HL-60 (cell line): ENCODE data around the gene ANKH. TPM values are rescaled to one million over a fixed set of nuclear protein-coding genes. Genes with fewer than 3 reads are reported as not detected.

Source experiments
- DNase-seq, 2 experiments: peaks; one replicate each; pipeline ENCODE4 v3.0.0-alpha.2; 2010 to 2020; ENCODE audit warnings: low read depth in 1 of 2, low spot score in 1 of 2
- H3K27ac ChIP-seq: fragments of 250-450 bp; sonication (Bioruptor Pico); replicated peaks from 2 replicates; pipeline ENCODE4 v1.5.1; 2020; ENCODE audit warnings: mild to moderate bottlenecking, moderate library complexity
- H3K27me3 ChIP-seq: fragments of 250-450 bp; sonication (Bioruptor Pico); 2 replicates; pipeline ENCODE4 v1.5.1; 2021; ENCODE audit warnings: mild to moderate bottlenecking, moderate library complexity; ENCODE audit not compliant: insufficient read depth, poor library complexity, severe bottlenecking
- H3K4me3 ChIP-seq: replicated peaks from 2 replicates; pipeline ENCODE4 v1.5.1; 2011; ENCODE audit warnings: mild to moderate bottlenecking, control low read depth, low read length; ENCODE audit not compliant: insufficient read depth
- GABPA ChIP-seq: IDR thresholded peaks from 2 replicates; pipeline ENCODE4 v1.6.1; 2012; ENCODE audit warnings: low read depth
- POLR2AphosphoS5 ChIP-seq: IDR thresholded peaks from 2 replicates; pipeline ENCODE4 v1.6.1; 2012; ENCODE audit warnings: low read depth
- REST ChIP-seq: IDR thresholded peaks from 2 replicates; pipeline ENCODE4 v1.6.1; 2012; ENCODE audit warnings: low read depth; ENCODE audit not compliant: insufficient replicate concordance
- SPI1 ChIP-seq: IDR thresholded peaks from 2 replicates; pipeline ENCODE4 v1.6.1; 2012; ENCODE audit warnings: low read depth, mild to moderate bottlenecking, borderline replicate concordance
- microRNA-seq: library from miRNA; unstranded; fragments of <30 nt; microRNA quantifications from one replicate; pipeline ENCODE4, GENCODE V29; 2018
- TF ChIP-seq, protein P1 (sequence below): IDR thresholded peaks from one replicate; pipeline ENCODE4 v1.5.1; 2011; ENCODE audit warnings: low read length, control low read depth, inconsistent platforms; ENCODE audit not compliant: insufficient read depth

The ANKH gene

GRCh38 chr5:14656898-14657297 is 214.7 kb downstream of the ANKH start:
- H3K27ac ChIP-seq, result no peak overlapping the region
- no peaks in the 10 kb centered on the region for H3K27me3 ChIP-seq
- DNase-seq, result no peak
- TF ChIP-seq POLR2AphosphoS5 (no peak), GABPA (no peak), SPI1 (no peak), REST (no peak)
- TF ChIP-seq, protein P1, sequence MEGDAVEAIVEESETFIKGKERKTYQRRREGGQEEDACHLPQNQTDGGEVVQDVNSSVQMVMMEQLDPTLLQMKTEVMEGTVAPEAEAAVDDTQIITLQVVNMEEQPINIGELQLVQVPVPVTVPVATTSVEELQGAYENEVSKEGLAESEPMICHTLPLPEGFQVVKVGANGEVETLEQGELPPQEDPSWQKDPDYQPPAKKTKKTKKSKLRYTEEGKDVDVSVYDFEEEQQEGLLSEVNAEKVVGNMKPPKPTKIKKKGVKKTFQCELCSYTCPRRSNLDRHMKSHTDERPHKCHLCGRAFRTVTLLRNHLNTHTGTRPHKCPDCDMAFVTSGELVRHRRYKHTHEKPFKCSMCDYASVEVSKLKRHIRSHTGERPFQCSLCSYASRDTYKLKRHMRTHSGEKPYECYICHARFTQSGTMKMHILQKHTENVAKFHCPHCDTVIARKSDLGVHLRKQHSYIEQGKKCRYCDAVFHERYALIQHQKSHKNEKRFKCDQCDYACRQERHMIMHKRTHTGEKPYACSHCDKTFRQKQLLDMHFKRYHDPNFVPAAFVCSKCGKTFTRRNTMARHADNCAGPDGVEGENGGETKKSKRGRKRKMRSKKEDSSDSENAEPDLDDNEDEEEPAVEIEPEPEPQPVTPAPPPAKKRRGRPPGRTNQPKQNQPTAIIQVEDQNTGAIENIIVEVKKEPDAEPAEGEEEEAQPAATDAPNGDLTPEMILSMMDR, result no peak
- no peak overlapping the region for H3K4me3 ChIP-seq

DNA sequence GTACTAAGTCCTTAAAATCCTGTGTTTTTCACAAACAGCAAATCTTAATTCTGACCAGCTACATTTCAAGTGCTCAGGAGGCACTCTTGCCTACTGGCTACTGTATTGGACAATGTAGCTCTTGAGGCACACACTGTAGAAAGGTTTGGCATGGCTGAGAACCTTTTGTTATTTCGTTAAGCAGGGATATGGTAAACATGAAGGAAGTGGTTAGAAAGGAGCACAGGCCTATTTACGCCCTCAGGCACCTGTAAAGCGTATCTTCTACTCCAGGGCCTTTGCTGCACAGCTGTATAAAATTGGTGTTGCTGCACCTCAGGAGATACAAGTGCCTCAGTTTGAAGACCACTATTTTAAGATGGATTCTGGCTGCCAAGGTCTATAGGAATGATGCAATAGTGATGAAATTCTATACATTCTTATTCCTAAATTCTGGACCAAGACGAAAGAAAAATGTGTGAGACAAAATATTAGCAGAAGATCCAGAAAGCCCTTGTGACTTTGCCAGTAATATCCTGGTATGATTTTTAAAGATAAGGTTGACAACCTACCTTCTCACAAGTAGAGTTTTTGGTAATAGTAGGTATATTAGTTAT is 216.3 kb downstream of the ANKH start:
- H3K27me3 ChIP-seq, result no peaks in the 10 kb centered on the region
- TF ChIP-seq, protein P1, result no peak
- TF ChIP-seq SPI1 (no peak), GABPA (no peak), POLR2AphosphoS5 (no peak), REST (no peak)
- DNase-seq, result no peak
- no peak overlapping the region for H3K4me3 ChIP-seq
- no peak overlapping the region for H3K27ac ChIP-seq

Small RNA genes lying within 50 kb of the gene (microRNA-seq; reads per million reads assigned to microRNA genes)
- not detected for gene MIR4637
